D721Med (cell line): ENCODE data around the gene TMEM109.

ENCODE experiments used
- DNase-seq: peaks from one replicate; pipeline ENCODE4 v3.0.0; 2011; ENCODE audit warnings: low spot score; ENCODE audit not compliant: insufficient read length
- FAIRE-seq: peaks from 2 replicates; lab custom pipeline; 2011; peaks lifted over from hg19 to GRCh38; lab: Jason Lieb, UNC
- TF ChIP-seq, protein P1 (sequence below): IDR thresholded peaks from 2 replicates; pipeline ENCODE4 v1.5.1; 2012; ENCODE audit warnings: mild to moderate bottlenecking, control low read depth; ENCODE audit not compliant: insufficient read depth; ENCODE audit errors: missing control alignments

Gene TMEM109

DNA sequence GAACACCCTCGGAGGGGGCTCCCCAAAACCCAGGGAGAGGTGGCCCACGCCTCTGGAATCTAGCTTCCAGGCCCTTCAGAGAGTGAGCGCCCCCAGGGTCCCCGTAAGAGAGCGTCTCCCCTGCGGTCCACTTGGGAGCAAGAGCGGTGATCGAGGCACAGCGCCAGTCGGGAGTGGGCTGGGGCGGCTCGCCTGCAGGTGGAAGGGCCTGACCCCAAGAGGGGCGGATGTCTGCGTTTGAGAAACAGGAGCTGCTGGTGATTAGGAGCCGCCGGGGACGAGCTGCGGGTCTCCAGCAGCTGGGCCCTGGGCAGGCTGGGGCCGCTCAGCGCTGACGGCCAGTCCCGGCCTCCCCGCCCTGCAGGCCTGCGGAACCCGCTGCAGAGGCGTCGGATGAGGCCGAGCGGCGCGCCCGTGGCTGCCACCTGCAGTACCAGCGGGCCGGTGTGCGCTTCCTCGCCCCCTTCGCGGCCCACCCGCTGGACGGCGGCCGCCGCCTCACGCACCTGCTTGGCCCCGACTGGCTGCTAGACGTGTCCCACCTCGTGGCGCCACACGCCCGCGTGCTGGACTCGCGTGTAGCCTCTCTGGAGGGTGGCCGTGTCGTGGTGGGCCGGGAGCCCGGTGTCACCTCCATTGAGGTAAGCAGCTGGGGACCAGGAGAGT lies 20.3 kb downstream of the TMEM109 start:
- FAIRE-seq (no peak), DNase-seq (no peak)
- TF ChIP-seq, protein P1, sequence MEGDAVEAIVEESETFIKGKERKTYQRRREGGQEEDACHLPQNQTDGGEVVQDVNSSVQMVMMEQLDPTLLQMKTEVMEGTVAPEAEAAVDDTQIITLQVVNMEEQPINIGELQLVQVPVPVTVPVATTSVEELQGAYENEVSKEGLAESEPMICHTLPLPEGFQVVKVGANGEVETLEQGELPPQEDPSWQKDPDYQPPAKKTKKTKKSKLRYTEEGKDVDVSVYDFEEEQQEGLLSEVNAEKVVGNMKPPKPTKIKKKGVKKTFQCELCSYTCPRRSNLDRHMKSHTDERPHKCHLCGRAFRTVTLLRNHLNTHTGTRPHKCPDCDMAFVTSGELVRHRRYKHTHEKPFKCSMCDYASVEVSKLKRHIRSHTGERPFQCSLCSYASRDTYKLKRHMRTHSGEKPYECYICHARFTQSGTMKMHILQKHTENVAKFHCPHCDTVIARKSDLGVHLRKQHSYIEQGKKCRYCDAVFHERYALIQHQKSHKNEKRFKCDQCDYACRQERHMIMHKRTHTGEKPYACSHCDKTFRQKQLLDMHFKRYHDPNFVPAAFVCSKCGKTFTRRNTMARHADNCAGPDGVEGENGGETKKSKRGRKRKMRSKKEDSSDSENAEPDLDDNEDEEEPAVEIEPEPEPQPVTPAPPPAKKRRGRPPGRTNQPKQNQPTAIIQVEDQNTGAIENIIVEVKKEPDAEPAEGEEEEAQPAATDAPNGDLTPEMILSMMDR: no peak

DNA sequence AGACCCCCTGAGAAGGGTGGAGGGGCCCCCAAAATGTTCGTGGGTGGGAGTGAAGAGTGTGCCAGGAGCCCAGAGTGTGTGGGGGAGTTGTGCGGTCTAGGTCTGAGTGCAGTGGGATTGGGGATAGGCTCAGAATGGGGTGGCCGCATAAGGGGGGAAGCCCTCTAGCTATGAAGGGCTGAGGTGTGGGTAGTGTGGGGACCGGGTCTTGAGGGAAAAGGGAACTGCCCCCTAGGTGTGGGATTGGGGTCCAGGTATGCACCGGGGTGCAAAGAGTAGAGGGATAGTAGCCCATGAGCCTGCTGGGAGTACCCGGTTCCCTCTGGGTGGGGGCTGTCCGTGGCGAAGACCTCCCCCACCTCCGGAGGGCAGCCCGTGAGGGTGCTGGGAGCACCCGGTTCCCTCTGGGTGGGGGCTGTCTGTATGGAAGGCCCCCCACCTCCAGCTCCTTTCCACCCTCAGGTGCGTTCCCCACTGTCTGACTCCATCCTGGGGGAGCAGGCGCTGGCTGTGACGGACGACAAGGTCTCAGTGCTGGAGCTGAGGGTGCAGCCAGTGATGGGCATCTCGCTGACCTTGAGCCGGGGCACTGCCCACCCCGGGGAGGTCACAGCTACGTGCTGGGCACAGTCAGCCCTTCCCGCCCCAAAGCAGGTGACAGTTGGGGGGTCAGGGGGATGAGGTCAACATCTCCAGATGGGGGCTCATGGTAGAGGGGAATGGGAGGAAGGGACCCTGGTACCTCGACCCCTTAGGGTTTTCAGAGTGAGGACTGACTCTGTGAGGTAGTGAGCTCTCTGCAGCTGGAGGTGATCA lies 21.0 kb downstream of the TMEM109 start:
- DNase-seq (no peak), FAIRE-seq (no peak)
- TF ChIP-seq, protein P1: no peak

DNA sequence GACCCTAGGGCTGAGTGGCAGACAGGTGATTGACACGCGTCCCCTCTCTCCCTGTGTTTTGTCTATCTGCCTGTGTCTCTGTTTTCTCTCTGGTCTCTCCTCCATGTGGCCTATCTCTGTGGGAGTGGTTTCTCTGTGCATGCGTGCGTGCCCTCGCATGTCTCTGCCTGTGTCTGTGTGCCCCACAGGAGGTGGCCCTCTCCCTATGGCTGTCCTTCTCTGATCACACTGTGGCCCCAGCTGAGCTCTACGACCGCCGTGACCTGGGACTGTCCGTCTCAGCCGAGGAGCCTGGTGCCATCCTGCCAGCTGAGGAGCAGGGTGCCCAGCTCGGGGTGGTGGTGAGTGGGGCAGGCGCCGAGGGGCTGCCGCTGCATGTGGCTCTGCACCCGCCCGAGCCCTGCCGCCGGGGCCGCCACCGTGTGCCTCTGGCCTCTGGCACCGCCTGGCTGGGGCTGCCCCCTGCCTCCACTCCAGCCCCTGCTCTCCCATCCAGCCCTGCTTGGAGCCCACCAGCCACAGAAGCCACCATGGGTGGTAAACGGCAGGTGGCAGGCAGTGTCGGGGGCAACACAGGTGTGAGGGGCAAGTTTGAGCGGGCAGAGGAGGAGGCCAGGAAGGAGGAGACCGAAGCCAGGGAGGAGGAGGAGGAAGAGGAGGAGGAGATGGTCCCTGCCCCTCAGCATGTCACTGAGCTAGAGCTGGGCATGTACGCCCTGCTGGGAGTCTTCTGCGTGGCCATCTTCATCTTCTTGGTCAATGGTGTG lies 21.9 kb downstream of the TMEM109 start:
- TF ChIP-seq, protein P1: no peak
- no peak for FAIRE-seq

DNA sequence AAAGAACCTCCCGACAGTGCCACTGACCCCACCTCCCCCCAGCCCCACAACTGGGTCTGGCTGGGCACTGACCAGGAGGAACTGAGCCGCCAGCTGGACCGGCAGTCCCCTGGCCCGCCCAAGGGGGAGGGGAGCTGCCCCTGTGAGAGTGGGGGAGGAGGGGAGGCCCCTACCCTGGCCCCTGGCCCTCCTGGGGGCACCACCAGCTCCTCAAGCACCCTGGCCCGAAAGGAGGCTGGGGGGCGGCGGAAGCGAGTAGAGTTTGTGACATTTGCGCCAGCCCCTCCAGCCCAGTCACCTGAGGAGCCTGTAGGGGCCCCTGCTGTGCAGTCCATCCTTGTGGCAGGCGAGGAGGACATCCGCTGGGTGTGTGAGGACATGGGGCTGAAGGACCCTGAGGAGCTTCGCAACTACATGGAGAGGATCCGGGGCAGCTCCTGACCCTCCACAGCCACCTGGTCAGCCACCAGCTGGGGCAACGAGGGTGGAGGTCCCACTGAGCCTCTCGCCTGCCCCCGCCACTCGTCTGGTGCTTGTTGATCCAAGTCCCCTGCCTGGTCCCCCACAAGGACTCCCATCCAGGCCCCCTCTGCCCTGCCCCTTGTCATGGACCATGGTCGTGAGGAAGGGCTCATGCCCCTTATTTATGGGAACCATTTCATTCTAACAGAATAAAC lies 22.6 kb downstream of the TMEM109 start:
- TF ChIP-seq, protein P1: no peak
- no peak for FAIRE-seq
- DNase-seq: no peak

More for the DNA sequence above, 21.9 kb downstream of the TMEM109 start:
- DNase-seq: no peak

DNA sequence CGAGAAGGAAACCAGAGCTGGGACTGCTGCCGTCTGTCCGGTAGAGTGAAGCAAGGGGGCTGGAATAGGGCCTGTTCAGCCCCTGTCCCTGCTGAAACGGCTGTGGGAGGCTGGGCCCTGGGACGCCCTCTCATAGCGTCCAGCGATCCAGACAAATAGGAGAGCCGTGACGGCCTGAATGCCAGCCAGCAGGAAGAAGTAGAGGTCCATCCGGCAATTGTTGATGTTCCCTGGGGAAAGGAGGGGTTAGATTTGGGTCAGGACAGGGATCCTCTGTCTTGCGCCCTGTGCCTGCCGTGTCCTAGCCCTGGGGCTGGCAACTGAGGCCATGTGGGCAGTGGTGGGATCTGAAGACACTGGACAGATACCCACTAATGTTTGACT lies 23.2 kb downstream of the TMEM109 start:
- DNase-seq: no peak
- TF ChIP-seq, protein P1: no peak
- FAIRE-seq: no peak

DNA sequence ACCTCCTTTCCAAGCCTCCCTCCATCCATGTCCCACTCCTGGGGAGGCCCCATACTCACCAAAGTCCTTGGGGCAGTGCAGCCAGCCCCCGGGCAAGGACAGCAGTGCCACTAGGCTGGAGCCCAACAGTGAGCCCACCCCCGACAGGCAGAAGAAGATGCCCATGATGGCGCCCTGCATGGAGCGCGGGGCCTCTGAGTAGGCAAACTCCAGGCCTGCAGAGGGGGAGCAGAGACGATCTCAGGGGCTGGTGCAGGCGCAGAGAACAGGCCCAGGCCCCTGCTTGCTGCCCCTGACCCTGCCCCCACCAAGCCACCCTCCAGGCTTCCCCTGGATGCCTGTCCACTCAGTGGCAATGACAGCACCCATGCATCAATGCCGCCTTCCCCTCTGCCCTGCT lies 23.9 kb downstream of the TMEM109 start:
- FAIRE-seq (no peak), DNase-seq (no peak)
- TF ChIP-seq, protein P1: no peak
